OCI-LY7 (cell line): Measurements from ENCODE around the gene SLC9A2. TPM values are rescaled to one million over a fixed set of nuclear protein-coding genes. Genes with fewer than 3 reads are reported as not detected.

ENCODE experiments used
- BruUV-seq: library from RNA; stranded (reverse); fragments of 400-500 nt; replicated peaks from 2 replicates; lab custom pipeline; 2021; lab: Mats Ljungman, UMichigan
- CTCF ChIA-PET: fragments of 300-600 bp; sonication (Branson Sonifier 250); formaldehyde crosslinking; loops from one replicate; lab custom pipeline; 2022; ENCODE audit warnings: antibody characterized with exemption; ENCODE audit not compliant: unreplicated experiment; lab: Charles Lee
- POLR2A ChIA-PET: fragments of 300-600 bp; sonication (Branson Sonifier 250); formaldehyde crosslinking; loops from one replicate; lab custom pipeline; 2022; ENCODE audit warnings: antibody characterized with exemption; lab: Charles Lee
- DNase-seq: peaks from one replicate; pipeline ENCODE4 v3.0.0-alpha.2; 2015; ENCODE audit warnings: low spot score
- H2AFZ ChIP-seq: fragments of 200-600 bp; sonication (generic), shearing (Covaris generic); 2 replicates; pipeline ENCODE4 v1.6.1; 2014; ENCODE audit warnings: mild to moderate bottlenecking, antibody characterized with exemption, low read length, moderate library complexity
- H3K27ac ChIP-seq: fragments of 200-600 bp; sonication (generic); 2 replicates; pipeline ENCODE4 v1.5.1; 2014; ENCODE audit warnings: mixed run types, low read depth, mild to moderate bottlenecking, moderate library complexity, low read length, inconsistent platforms; ENCODE audit not compliant: poor library complexity, severe bottlenecking
- H3K36me3 ChIP-seq: fragments of 200-600 bp; sonication (generic); 2 replicates; pipeline ENCODE4 v1.6.1; 2014; ENCODE audit warnings: mild to moderate bottlenecking, antibody characterized with exemption, low read length, moderate library complexity, mixed read lengths; ENCODE audit not compliant: insufficient read depth
- H3K4me1 ChIP-seq: fragments of 200-600 bp; sonication (generic); 2 replicates; pipeline ENCODE4 v1.5.1; 2014; ENCODE audit warnings: mild to moderate bottlenecking, low read length; ENCODE audit not compliant: insufficient read depth, poor library complexity, severe bottlenecking
- H3K4me2 ChIP-seq: fragments of 200-600 bp; sonication (generic); 2 replicates; pipeline ENCODE4 v1.6.1; 2014; ENCODE audit warnings: mild to moderate bottlenecking, low read length
- H3K4me3 ChIP-seq: fragments of 200-600 bp; sonication (generic); 2 replicates; pipeline ENCODE4 v1.5.1; 2014; ENCODE audit warnings: mild to moderate bottlenecking, low read depth, low read length; ENCODE audit not compliant: poor library complexity, severe bottlenecking
- H3K79me2 ChIP-seq: fragments of 200-600 bp; sonication (generic); 2 replicates; pipeline ENCODE4 v1.6.1; 2016; ENCODE audit warnings: low read depth, mild to moderate bottlenecking, low read length, moderate library complexity, mixed read lengths; ENCODE audit not compliant: insufficient read depth
- H3K9me2 ChIP-seq: fragments of 200-600 bp; sonication (generic); 2 replicates; pipeline ENCODE4 v1.6.1; 2016; ENCODE audit warnings: mild to moderate bottlenecking, low read length, mixed read lengths; ENCODE audit not compliant: insufficient read depth
- H3K9me3 ChIP-seq: fragments of 200-600 bp; sonication (generic); 2 replicates; pipeline ENCODE4 v1.6.1; 2014; ENCODE audit warnings: mild to moderate bottlenecking, mixed run types, low read length, mixed read lengths
- H4K20me1 ChIP-seq: fragments of 200-600 bp; sonication (generic); 2 replicates; pipeline ENCODE4 v1.6.1; 2014; ENCODE audit warnings: mild to moderate bottlenecking, antibody characterized with exemption, low read length, moderate library complexity, mixed read lengths; ENCODE audit not compliant: insufficient read depth
- CTCF ChIP-seq: fragments of 200-600 bp; sonication (generic); conservative IDR thresholded peaks from 2 replicates; pipeline ENCODE4 v1.5.1; 2014; ENCODE audit warnings: mild to moderate bottlenecking, antibody characterized with exemption, low read length, moderate library complexity, mixed read lengths
- EZH2phosphoT487 ChIP-seq: fragments of 200-600 bp; sonication (generic); IDR thresholded peaks from 2 replicates; pipeline ENCODE4 v1.6.1; 2018; ENCODE audit warnings: low read depth, borderline replicate concordance, mild to moderate bottlenecking, mixed run types, antibody characterized with exemption, low read length, moderate library complexity, mixed read lengths
- intact Hi-C: fragments of 100-400 bp; cut with micrococcal nuclease; formaldehyde crosslinking; loops from one replicate; pipeline ENCODE4 v1.10.0; 2022; ENCODE audit not compliant: unreplicated experiment
- total RNA-seq, 2 experiments: library from RNA; depleted of rRNA in 1 of 2; stranded (reverse); fragments of >200 nt in 1 of 2; shearing (Covaris generic) in 1 of 2; gene quantifications; 2 replicates each; pipeline ENCODE4 v1.2.3, GENCODE V29; 2014 to 2022

The SLC9A2 gene
- total RNA-seq, 2 experiments from 2014 or later, result not detected

- Histone ChIP-seq H3K9me3 (no peaks in the 10 kb centered on the region), H3K4me3 (no peak overlapping the region), H3K4me1 (no peaks in the 10 kb centered on the region), H3K4me2 (no peak overlapping the region), H4K20me1 (no peaks in the 10 kb centered on the region), H3K27ac (no peak overlapping the region), H2AFZ (no peak overlapping the region), H3K9me2 (no peaks in the 10 kb centered on the region), H3K79me2 (no peaks in the 10 kb centered on the region), H3K36me3 (no peaks in the 10 kb centered on the region)
- CTCF ChIA-PET, result no interaction called here
- POLR2A ChIA-PET, result no interaction called here
- intact Hi-C loops, result loop anchor here (10.0 kb wide), 2 partner anchors 94 to 144 kb away; partner anchors contain the start of gene SLC9A4
- BruUV-seq, result no TSS peak
- DNase-seq, result no peak
- TF ChIP-seq EZH2phosphoT487 (no peak), CTCF (no peak)
These were observed 620 bp upstream of the SLC9A2 start for GRCh38 chr2:102618452-102619413.

GRCh38 chr2:102620332-102620731, 979 bp downstream of the SLC9A2 start:
- no peak for TF ChIP-seq EZH2phosphoT487
- no peak for TF ChIP-seq CTCF
- no peak overlapping the region for H3K4me3 ChIP-seq
- H4K20me1 ChIP-seq, result no peaks in the 10 kb centered on the region
- POLR2A ChIA-PET, result no interaction called here
- no peaks in the 10 kb centered on the region for H3K36me3 ChIP-seq
- intact Hi-C loops, result no loop called here
- H3K9me3 ChIP-seq, result no peaks in the 10 kb centered on the region
- no peaks in the 10 kb centered on the region for H3K4me1 ChIP-seq
- CTCF ChIA-PET, result no interaction called here
- no TSS peak for BruUV-seq
- no peak for DNase-seq
- H3K4me2 ChIP-seq, result no peak overlapping the region
- H3K79me2 ChIP-seq, result no peaks in the 10 kb centered on the region
- no peaks in the 10 kb centered on the region for H3K9me2 ChIP-seq
- no peak overlapping the region for H2AFZ ChIP-seq
- H3K27ac ChIP-seq, result no peak overlapping the region

GRCh38 chr2:102621630-102622029, 2.3 kb downstream of the SLC9A2 start:
- BruUV-seq, result no TSS peak
- no peaks in the 10 kb centered on the region for H3K4me1 ChIP-seq
- H3K9me3 ChIP-seq, result no peaks in the 10 kb centered on the region
- no peaks in the 10 kb centered on the region for H4K20me1 ChIP-seq
- TF ChIP-seq EZH2phosphoT487, result no peak
- TF ChIP-seq CTCF, result no peak
- no peaks in the 10 kb centered on the region for H3K9me2 ChIP-seq
- no peaks in the 10 kb centered on the region for H3K79me2 ChIP-seq
- ChIA-PET CTCF (no interaction called here), POLR2A (no interaction called here)
- H3K4me2 ChIP-seq, result no peak overlapping the region
- no peak overlapping the region for H2AFZ ChIP-seq
- H3K4me3 ChIP-seq, result no peak overlapping the region
- DNase-seq, result no peak
- no peaks in the 10 kb centered on the region for H3K36me3 ChIP-seq
- intact Hi-C loops, result no loop called here
- no peak overlapping the region for H3K27ac ChIP-seq
